Cardiac fibroblast (primary cell): ENCODE results near the gene SPCS1.

Experiments
- DNase-seq, 2 donors: peaks; one replicate each; pipeline versions ENCODE4 v3.0.0 to v3.0.0-alpha.2; 2010; ENCODE audit warnings: low read depth in 2 of 2
- H3K4me3 ChIP-seq, 2 donors: replicated peaks in 1 of 2; 1 replicate in 1 of 2; 2 replicates in 1 of 2; pipeline ENCODE4 v1.5.1; 2011; ENCODE audit warnings: low read depth in 2 of 2, low read length in 2 of 2, mild to moderate bottlenecking in 2 of 2, moderate library complexity in 1 of 2
- TF ChIP-seq, protein P1 (sequence below): IDR thresholded peaks from one replicate; pipeline ENCODE4 v1.5.1; 2011; ENCODE audit warnings: low read depth, mild to moderate bottlenecking, low read length, inconsistent platforms

SPCS1 gene

DNA sequence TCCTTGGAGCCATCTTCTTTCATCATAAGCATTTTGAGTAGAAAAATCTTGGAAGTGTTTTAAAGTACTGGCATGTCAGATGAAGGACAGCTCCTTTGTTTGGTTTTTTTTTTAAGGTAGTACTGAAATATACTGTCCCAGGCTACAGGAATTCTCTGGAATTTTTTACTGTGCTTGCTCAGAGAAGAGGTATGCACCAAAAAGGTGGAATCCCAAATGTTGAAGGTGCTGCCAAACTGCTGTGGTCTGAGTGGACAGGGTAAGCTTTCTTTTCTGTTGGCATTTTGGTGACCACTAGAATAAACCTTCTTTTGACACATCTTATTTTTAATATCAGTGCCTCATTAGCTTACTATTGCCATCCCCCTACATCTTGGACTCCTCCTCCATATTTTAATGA is 12.8 kb upstream of the SPCS1 start:
- no peak overlapping the region for H3K4me3 ChIP-seq
- DNase-seq = no peak
- TF ChIP-seq, protein P1, sequence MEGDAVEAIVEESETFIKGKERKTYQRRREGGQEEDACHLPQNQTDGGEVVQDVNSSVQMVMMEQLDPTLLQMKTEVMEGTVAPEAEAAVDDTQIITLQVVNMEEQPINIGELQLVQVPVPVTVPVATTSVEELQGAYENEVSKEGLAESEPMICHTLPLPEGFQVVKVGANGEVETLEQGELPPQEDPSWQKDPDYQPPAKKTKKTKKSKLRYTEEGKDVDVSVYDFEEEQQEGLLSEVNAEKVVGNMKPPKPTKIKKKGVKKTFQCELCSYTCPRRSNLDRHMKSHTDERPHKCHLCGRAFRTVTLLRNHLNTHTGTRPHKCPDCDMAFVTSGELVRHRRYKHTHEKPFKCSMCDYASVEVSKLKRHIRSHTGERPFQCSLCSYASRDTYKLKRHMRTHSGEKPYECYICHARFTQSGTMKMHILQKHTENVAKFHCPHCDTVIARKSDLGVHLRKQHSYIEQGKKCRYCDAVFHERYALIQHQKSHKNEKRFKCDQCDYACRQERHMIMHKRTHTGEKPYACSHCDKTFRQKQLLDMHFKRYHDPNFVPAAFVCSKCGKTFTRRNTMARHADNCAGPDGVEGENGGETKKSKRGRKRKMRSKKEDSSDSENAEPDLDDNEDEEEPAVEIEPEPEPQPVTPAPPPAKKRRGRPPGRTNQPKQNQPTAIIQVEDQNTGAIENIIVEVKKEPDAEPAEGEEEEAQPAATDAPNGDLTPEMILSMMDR = no peak

DNA sequence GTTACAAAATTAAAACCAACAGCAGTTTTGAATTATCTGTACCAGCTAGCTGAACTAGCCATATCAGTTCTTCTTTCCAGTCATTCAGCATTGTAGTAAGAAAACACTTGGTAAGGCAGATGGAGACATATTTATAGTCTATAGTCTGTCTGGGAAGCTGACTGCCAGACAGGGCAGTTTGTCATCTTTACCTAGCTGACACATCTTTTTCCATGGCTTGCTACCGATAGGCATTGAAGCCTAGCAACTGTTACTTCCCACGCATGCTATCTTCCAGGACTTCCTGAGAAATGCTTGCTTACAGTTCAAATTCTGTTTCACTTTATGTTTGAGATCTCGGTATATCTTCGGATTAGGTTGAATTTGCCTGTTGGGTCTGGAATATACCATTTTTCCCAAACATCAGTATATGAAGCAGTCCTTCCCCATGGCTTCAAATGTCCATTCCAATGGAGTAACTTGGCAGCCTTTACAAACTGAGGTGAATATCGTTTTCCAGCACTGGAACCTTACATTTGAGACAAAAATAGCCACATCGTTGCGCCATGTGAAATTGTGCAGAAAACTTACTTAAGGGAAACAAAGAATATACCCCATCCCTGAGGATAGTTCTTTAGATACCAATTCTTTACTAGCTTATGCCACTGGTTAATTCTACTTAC is 11.2 kb upstream of the SPCS1 start:
- no peak overlapping the region for H3K4me3 ChIP-seq
- DNase-seq = no peak
- TF ChIP-seq, protein P1 = no peak

GRCh38 chr3:52695798-52696671 is 9.9 kb upstream of the SPCS1 start:
- TF ChIP-seq, protein P1 = no peak
- no peak for DNase-seq
- no peak overlapping the region for H3K4me3 ChIP-seq

- H3K4me3 ChIP-seq = no peak overlapping the region
- TF ChIP-seq, protein P1 = no peak
- no peak for DNase-seq
Measured at GRCh38 chr3:52696830-52697631, 8.9 kb upstream of the SPCS1 start.

- no peak overlapping the region for H3K4me3 ChIP-seq
- DNase-seq = no peak
- TF ChIP-seq, protein P1 = no peak
Measured at GRCh38 chr3:52697632-52697965, 8.3 kb upstream of the SPCS1 start.

GRCh38 chr3:52703341-52703740 is 2.6 kb upstream of the SPCS1 start:
- TF ChIP-seq, protein P1 = no peak
- DNase-seq = no peak
- H3K4me3 ChIP-seq = no peak overlapping the region
